CD4-positive, alpha-beta T cell treated with Interleukin-17A for 4 hours (primary cell): ENCODE results near the gene WFDC6.
"Not testable (repeated sequence)": the region's sequence is repeated elsewhere in the genome, so short reads cannot be mapped to it uniquely, and the experiment has no call there.

Experiments
- DNase-seq: peaks from one replicate; pipeline ENCODE4 v3.0.0-alpha.2; 2020; ENCODE audit warnings: mixed read lengths

The WFDC6 gene

DNA sequence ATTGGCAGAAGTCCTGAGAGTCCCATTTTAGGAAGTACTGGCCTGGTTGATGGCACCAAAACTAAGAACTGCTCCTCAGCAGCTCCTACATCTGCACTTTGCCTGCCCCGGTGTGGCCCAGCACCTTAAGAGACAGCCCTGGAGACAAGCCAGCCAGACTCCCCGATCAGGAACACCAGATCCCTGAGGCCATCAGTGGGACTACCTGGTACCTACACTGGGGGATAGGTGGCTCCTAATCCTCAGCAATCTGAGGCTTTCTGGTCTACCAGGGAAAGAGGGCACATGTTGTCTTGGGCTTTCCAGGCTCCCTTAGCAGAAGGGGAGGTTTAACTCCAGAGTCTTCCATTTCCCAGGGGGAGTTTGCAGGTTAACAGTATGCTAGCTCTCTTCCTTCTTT lies at the start of gene WFDC6:
WFDC6 (minus strand) TSS at position 101 of the 400 bp plus-strand sequence; CDS start at position 26, 75 bp downstream.
- DNase-seq, result no peak

DNA sequence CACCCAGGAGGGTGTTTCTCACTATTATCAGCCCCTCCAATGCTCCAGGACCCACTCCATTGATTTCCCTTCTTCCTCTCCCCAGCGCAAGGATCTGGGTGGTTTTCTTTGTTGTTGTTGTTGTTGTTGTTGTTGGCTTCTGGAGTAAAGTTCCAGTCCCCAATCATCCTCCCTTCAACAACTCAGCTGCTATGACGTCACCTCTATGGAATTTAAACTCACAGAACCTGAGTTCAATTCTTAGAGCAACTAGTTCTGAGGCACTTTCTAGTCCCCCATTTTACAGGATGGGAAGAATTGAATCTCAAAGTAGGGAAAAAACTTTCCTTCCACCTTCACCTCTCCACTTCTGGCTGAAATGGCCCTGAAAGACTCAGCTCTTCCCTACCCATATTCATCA lies 49.5 kb upstream of the WFDC6 start:
- no peak for DNase-seq

DNA sequence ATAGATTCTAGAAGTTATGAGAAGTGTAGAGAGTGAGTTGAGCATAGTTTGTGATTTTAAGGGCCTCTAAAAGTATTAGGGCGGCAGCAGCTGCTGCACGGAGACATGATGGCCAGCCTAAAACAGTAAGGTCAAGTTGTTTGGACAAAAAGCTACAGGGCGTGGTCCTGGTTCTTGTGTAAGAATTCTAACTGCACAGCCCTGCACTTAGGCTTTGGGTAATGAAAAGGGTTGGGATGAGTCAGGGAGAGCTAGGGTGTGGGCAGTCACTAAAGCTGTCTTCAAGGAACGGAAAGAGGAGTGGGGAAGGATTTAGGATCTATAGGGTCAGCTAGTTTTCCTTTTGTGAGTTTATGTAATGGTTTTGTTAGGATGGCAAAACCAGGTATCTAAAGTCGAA lies 46.7 kb upstream of the WFDC6 start:
- DNase-seq, result not testable (repeated sequence)

DNA sequence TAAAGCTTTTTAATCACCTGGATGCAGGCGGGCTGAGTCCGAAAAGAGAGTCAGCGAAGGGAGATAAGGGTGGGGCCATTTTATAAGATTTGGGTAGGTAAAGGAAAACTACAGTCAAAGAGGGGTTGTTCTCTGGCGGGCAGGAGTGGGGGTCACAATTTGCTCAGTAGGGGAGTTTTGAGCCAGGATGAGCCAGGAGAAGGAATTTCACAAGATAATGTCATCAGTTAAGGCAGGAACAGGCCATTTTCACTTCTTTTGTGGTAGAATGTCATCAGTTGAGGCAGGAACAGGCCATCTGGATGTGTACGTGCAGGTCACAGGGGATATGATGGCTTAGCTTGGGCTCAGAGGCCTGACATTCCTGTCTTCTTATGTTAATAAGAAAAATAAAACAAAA lies 45.0 kb upstream of the WFDC6 start:
- not testable (repeated sequence) for DNase-seq

DNA sequence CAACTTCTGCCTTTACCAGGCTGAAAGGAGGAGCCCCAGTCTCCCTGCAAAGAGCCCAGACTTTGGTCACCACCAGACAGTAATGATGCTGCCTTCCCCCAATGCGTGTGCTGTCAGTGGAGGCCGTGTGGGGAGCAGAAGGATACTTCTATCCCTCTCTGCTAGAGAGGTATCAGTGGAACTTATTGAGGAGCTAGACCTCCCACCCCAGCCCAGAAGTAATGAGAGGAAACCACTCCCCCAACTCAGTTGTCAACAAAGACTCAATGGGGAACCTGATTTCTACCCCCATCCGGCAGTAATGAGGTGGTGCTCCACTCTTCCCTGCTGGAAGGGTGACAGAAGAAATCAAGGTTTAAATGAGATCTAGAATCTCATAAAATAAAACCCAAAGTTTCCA lies 44.2 kb upstream of the WFDC6 start:
- no peak for DNase-seq

DNA sequence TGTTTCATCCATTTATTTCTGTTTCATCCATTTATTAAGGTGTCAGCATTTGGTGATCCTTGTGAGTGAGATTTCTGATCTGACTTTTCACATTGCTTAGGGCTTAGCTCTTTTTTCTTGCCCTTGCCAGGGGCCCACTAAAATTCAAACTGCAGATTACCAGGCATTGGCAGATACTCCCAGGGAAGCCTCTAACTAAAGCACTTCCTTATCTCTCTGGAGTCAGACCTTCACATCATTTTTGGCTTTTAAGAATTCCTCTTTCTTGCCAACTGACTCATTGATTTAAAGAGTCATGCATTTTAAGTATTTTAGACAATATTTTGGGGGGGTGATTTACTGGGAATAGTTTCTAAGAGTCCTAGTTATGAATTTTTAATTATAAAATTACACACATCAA lies 42.4 kb upstream of the WFDC6 start:
- DNase-seq, result no peak

DNA sequence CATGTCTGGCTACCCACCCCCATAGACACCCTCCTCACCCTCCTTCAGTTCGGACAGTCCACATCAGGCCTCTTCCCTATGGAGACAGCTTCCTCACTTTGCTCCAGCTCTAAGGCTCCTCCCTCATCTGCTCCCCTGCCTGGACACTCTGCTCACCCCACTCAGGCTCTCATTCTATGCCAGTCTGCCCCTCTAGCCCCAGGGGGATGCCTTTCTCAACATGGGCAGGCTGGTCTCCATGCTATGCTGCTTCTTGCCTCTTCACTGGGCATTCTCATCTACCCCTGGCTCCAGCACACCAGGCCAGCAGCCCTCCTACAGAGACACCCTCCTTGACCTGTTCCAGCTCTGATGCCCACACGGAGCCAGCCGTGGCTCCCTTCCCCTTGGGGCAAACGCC lies 39.9 kb upstream of the WFDC6 start, which contains the start of gene WFDC8:
WFDC8 (minus strand) TSS at position 101 of the 400 bp plus-strand sequence; CDS start at position 64, 37 bp downstream.
- DNase-seq, result no peak

DNA sequence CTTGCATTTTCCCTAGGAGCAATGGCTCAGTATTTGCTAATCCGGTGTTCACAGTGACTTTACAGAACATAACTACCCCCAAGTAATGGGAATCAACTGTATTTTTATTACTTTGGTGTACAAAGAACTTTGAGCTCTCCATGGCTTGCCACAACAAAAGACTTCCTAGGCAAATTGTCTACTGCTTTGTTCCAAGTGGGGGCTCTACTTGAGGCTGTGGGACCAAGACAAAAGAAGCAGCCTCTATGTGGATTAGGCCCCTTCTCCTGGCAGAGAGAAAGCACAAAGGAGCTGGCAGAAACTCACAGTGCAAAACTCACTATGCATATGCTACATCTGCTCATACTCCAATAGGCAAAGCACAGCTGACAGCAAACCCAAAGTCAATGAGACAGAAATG lies 38.9 kb upstream of the WFDC6 start:
- no peak for DNase-seq

DNA sequence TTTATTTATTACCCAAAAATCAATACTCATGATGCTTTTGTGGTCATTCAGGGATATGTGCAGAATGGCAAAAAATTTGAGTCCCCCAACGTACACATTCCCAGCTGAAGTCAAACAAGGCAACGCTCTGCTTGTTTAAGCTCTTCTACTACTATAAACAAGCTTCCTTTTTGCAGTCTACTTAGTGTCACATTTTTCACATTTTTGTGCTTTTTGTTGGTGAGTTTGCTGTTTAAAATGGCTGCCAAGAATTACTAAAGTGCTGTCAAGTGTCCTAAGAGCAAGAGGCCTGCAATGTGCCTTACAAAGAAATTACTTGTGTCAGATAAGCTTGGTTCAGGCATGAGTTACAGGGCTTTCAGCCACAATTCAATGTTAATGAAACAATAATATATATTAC lies 37.7 kb upstream of the WFDC6 start:
- no peak for DNase-seq

DNA sequence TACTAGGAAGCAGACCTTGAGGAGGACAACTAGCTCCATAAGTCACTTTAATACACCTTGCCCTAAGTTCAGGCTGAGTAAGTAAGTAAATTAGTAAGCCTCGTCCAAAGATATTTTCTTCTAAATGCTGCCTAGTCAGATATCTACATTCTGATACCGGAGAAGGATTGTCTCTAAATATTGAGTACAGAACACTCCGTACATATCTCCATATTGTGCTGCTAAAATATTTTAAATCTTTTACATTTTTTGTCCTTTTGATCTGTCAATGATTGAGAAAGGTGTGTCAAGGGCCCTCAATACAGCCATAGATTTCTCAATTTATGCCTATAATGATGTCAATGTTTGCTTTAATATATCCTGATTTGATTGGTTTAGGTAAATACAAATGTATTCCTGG lies 36.6 kb upstream of the WFDC6 start:
- no peak for DNase-seq

DNA sequence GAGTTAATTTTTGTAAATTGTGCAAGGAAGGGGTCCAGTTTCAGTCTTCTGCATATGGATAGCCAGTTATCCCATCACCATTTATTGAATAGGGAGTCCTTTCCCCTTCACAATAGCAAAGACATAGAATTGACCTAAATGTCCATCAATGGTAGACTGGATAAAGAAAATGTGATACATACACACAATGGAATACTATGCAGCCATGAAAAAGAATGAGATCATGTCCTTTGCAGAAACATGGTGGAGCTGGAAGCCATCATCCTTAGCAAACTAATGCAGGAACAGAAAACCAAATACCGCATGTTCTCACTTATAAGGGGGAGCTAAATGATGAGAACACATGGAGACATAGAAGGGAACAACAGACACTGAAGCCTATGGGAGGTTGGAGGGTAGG lies 30.4 kb upstream of the WFDC6 start:
- not testable (repeated sequence) for DNase-seq

DNA sequence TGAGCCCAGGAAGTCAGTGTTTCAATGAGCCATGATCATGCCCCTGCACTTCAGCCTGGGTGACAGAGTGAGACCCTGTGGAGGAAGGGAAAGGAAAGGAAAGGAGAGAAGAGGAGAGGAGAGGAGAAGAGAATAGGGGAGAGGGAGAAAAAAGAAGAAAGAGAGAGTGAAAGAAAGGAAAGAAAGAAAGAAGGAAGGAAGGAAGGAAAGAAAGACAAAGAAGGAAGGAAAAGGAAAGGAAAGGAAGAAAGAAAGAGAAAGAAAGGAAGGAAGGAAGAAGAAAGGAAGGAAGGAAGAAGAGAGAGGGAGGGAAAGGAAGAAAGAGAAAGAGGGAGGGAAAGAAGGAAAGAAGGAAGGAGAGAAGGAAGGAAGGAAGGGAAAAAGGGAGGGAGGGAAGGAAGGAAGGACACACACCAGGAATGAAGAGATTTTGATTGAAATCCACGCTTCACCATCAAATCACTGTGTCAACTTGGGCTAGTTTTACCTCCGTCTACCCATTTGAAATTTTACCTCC lies 25.5 kb upstream of the WFDC6 start:
- DNase-seq, result no peak

DNA sequence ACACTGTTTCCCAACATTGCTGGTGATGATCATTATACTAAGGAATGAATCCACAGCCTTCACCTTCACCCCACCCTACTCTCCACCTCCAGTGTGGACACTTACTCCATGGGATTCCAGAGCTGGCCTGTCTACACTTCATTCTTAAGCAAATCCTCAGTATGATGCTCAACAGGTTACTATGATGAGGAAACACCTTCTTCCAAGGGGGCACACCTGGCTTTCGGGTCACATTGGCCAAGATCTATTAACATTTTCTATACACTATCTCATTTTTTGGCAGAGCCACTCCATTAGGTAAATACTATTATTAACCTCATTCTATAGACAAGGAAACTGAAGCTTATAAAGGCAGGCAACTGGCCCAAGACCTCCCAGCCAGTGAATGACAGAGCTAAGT lies 15.9 kb upstream of the WFDC6 start:
- no peak for DNase-seq

DNA sequence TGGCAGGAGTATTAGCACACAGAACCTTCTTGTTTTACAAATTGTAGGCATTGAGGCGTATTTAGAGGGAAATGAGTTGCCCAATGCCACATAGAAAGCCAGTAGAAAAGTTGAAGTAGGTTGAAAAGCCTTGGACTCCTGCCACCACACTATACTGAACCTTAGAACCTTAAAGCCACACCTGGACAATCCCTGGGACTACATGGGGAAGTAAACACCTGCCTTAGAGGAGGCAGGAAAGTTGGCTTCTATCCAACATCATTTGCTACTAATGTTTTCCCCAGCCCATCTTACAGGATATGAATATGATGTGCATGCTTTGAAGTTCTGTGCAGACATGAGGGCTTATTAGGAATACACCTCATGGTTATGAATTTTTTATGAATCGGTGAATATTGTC lies 13.2 kb upstream of the WFDC6 start:
- no peak for DNase-seq

DNA sequence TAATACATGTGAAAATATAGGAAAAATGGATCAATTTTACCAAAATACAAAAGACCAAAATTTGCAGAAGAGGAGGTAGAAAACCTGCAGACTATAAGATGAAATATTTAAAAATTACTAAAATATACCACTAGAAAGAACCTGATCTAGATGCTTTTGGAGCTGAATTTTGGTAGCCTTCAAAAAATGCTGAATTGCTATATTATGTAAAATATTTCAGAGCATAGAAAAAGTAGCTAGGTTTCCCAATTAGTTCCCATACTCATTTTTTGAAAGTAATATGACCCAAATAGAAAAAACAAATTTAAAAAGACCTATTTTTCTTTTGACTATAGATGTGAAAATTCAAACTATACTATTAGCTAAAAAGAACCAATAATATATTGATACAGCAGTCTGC lies 11.5 kb upstream of the WFDC6 start:
- DNase-seq, result no peak

DNA sequence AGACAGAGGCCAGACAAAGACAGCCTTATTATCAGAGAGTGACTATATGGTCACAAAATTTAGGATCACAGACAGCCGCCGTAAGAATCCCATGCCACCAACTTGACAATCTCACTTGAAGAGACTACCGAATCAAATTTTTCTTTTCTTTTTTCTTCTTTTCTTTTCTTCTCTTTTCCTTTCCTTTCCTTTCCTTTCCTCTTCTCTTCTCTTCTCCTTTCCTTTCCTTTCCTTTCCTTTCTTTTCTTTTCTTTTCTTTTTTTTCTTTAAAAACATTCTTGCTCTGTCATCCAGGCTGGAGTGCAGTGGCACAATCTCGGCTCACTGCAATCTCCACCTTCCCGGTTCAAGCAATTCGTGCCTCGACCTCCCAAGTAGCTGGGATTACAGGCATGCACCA lies 9.1 kb upstream of the WFDC6 start:
- no peak for DNase-seq

DNA sequence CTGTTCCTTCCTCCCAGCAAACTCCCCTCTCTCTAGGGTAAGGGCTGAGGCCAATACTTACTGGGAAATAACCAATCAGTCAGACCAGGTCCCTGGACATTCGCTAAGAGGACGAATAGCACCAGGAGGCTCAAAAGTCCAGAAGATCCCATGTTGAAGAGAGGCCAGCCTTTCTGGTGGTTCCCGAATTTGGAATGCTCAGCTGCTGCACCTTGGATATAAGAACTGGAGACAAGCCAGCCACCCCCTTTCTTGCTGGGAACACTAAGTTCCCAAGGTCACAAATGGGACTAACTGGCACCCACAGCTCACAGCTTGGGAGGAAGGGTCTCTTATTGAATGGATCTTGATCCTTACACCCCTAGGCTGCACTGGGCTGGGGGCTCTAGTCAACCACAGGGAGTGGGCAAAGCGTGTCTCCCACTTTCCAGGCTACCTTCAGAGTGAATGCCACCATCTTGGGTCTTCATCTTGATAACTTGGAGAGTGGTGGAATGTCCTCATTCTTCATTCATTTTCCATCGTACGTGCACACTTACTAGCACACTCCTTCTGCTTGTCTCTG lies 8.0 kb upstream of the WFDC6 start, which contains the start of gene EPPIN:
EPPIN (minus strand) TSS at position 196 of the 565 bp plus-strand sequence; CDS start at position 152, 44 bp downstream.
- DNase-seq, result no peak

DNA sequence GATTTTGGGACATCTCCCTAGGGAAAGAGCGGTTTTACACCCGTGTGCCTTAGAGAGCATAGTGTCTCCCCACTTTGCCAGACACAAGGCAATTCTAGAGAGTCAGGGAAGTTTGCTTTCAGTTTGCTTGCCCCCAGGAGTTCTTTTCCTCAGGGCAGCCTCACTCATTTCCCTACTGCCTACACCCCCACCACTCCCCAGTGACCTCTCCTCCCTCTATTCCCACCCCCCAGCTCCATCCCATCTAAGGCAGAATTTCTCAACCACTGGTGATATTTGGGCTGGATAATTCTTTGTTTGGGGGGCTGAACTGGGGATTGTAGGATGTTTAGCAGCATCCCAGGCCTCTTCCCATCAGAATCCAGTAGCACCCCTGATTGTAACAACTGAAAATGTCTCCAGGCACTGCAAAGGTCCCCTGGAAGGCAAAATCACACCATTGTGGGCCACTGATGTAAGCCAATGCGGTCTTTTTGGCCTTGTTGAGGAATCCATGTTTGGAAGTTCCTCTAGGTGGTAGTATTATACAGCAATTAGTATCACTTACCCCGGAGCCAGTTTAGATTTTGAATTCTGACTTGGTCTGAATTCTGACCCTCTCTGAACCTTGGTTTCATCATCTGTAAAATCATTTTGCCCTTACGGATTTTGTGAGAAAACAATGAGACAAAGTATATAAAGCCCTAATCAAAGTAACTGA lies 6.6 kb upstream of the WFDC6 start:
- no peak for DNase-seq

DNA sequence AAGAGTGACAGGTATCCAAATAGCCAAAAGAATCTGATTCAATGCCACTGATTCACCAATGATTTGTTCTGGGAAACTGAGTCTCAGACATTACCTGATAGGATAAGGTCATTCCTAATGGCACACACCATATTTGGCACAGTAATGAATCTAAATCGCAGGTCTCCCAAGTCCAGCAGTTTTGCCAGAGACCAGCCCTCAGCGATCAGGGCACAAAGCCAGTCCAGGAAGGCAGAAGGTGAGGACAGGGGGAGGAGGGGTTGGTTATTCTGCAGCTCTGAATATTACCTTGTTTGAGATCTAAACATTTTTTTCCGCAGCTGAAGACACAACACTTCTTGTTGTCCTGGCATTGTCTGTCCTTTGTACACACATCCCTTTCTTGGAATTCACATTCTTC lies 6.1 kb upstream of the WFDC6 start:
- DNase-seq, result no peak

DNA sequence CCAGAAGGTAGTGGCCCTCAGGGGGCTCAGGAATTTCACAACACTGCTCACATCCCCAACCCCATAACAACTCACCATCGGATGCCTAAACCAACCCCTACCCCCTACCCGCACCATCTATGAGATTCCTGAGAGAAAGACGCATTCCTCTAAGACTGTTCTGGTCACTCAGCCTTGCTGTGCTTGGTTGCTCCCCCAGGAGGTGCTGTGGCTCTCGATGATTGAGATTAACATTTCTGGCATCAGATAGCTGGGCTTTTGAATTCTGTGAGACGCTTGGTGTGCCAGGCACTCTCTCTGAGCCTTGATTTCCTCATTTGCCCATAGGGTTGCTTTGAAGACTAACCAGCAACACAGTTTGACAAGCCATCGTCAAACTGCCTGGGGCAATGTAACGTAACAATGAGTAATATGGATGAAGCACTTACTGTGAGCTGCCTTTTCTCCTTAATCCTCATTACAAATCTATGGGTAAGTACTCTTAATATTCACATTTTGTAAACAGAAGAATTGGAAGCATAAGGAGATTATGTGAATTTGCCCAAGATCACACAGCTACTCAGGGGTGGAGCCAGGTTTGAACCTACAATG lies 978 bp downstream of the WFDC6 start:
- no peak for DNase-seq

DNA sequence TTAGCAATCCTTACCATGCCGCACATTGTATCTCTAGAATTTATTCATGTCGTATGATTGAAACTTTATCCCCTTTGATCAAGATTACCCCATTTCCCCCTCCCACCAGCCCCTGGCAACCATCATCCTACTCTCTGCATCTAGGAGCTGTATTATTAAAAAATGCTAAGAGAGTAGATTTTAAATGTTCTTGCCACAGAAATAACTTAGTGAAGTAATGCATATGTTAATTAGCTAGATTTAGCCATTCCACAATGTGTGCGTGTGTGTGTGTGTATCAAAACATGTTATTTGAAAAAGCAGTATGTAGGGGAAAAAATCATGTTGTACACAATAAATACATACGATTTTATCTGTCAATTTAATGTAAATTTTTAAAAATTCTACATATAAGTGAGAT lies 12.0 kb downstream of the WFDC6 start:
- DNase-seq, result no peak

DNA sequence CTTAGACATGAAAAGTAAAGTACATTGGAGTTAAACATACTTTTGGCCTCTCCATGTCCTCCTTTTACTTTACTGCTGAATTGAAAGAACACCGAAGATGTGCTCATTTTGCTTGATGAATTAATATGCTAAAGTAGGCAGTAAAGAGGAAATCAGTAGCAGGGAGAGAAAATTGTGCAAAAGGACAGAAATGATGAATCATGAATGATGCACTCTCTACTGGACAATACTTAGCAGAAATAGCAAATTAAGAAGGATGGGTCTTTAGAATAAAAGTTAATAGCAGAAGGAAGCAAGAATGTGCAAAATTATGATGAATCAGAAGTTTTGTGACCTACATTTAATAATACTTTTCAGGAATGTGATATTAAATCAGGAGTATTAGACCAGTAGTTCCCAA lies 15.5 kb downstream of the WFDC6 start:
- DNase-seq, result no peak

DNA sequence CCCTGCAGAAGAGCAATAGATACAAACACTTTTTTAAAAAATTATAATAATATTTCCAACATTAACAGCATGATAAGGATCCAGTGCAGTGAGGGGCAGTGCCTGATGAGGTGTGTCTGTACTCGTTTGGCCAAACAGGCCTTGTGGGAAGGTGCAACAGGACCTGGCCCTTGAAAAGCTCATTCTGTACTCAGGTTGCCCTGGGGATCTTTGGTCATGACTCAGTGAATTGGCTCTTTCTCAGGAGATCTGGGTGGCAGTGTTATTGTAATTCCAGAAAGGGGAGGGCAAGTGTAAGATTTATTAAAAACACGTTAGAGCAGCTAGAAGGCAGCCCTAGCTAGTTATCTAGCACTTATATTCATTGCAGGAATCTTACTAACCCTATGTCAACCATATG lies 21.0 kb downstream of the WFDC6 start:
- DNase-seq, result no peak
